Activated CD4-positive, alpha-beta T cell treated with anti-CD3 and anti-CD28 coated beads, Interleukin-2, amount 10 ng/mL, durations not matched to agents 7 days and 5 days (primary cell): ENCODE measurements around the gene CLGN. TPM values are rescaled to one million over a fixed set of nuclear protein-coding genes. Genes with fewer than 3 reads are reported as not detected.
"Not testable (repeated sequence)": the region's sequence is repeated elsewhere in the genome, so short reads cannot be mapped to it uniquely, and the experiment has no call there.

Experiments used
- CTCF ChIA-PET: fragments of 350-600 bp; sonication (Branson Sonifier 250); formaldehyde crosslinking; loops from one replicate; lab custom pipeline; 2021; ENCODE audit warnings: antibody characterized with exemption; lab: Charles Lee
- POLR2A ChIA-PET: fragments of 350-600 bp; sonication (Branson Sonifier 250); formaldehyde crosslinking; loops from one replicate; lab custom pipeline; 2021; ENCODE audit warnings: antibody characterized with exemption; lab: Charles Lee
- DNase-seq: peaks from one replicate; pipeline ENCODE4 v3.0.0-alpha.2; 2020
- H3K27ac Mint-ChIP-seq: one replicate; pipeline ENCODE4 v1.8.0; 2021; ENCODE audit warnings: mild to moderate bottlenecking, moderate library complexity, mixed read lengths
- H3K27me3 Mint-ChIP-seq: one replicate; pipeline ENCODE4 v1.8.0; 2021; ENCODE audit warnings: mixed read lengths
- H3K36me3 Mint-ChIP-seq: one replicate; pipeline ENCODE4 v1.8.0; 2021; ENCODE audit warnings: low read depth, mixed read lengths
- H3K4me1 Mint-ChIP-seq: one replicate; pipeline ENCODE4 v1.8.0; 2021; ENCODE audit warnings: mixed read lengths
- H3K4me3 Mint-ChIP-seq: one replicate; pipeline ENCODE4 v1.8.0; 2021; ENCODE audit warnings: mild to moderate bottlenecking, moderate library complexity, mixed read lengths
- H3K9me3 Mint-ChIP-seq: one replicate; pipeline ENCODE4 v1.8.0; 2021; ENCODE audit warnings: mixed read lengths
- total RNA-seq, 2 experiments: library from RNA; stranded (reverse); gene quantifications; one replicate each; pipeline ENCODE4 v1.2.3, GENCODE V29; 2021

CLGN gene
- total RNA-seq, 2 experiments from 2014 or later, result 0.21 TPM; not detected in 1

GRCh38 chr4:140426610-140427105 lies 790 bp downstream of the CLGN start:
- DNase-seq, result no peak
- POLR2A ChIA-PET, result no interaction called here
- CTCF ChIA-PET, result interaction anchor here (0.8 kb wide), 1 partner anchor 53 kb away, joined by 3 read pairs; the partner anchor contains the start of gene SCOC
- Mint-ChIP-seq H3K4me1 (peaks cover 10% of the 10 kb centered on the region), H3K9me3 (no peaks in the 10 kb centered on the region), H3K27ac (no peak overlapping the region), H3K27me3 (peaks cover 64% of the 10 kb centered on the region), H3K36me3 (no peaks in the 10 kb centered on the region), H3K4me3 (peak overlapping the region; percentile 70)

- Mint-ChIP-seq H3K27me3 (peaks cover 49% of the 10 kb centered on the region), H3K4me3 (no peak overlapping the region), H3K4me1 (peaks cover 10% of the 10 kb centered on the region), H3K9me3 (no peaks in the 10 kb centered on the region), H3K36me3 (no peaks in the 10 kb centered on the region), H3K27ac (no peak overlapping the region)
- ChIA-PET CTCF (no interaction called here), POLR2A (no interaction called here)
- no peak for DNase-seq
These were observed 4.3 kb downstream of the CLGN start for GRCh38 chr4:140423106-140423505.

GRCh38 chr4:140413130-140413969 lies 14.1 kb downstream of the CLGN start:
- peaks cover 11% of the 10 kb centered on the region for H3K27me3 Mint-ChIP-seq
- H3K36me3 Mint-ChIP-seq, DNase-seq, H3K27ac Mint-ChIP-seq, H3K4me1 Mint-ChIP-seq, H3K9me3 Mint-ChIP-seq, CTCF ChIA-PET, POLR2A ChIA-PET, H3K4me3 Mint-ChIP-seq: not testable (repeated sequence)

GRCh38 chr4:140408974-140409373 lies 18.5 kb downstream of the CLGN start:
- DNase-seq, result no peak
- ChIA-PET POLR2A (no interaction called here), CTCF (no interaction called here)
- Mint-ChIP-seq H3K4me1 (no peaks in the 10 kb centered on the region), H3K9me3 (no peaks in the 10 kb centered on the region), H3K36me3 (no peaks in the 10 kb centered on the region), H3K27ac (no peak overlapping the region), H3K27me3 (peaks cover 21% of the 10 kb centered on the region), H3K4me3 (no peak overlapping the region)

- H3K27ac Mint-ChIP-seq, result no peak overlapping the region
- no peaks in the 10 kb centered on the region for H3K4me1 Mint-ChIP-seq
- peaks cover 14% of the 10 kb centered on the region for H3K27me3 Mint-ChIP-seq
- H3K4me3 Mint-ChIP-seq, result no peak overlapping the region
- CTCF ChIA-PET, result no interaction called here
- DNase-seq, result no peak
- H3K36me3 Mint-ChIP-seq, result no peaks in the 10 kb centered on the region
- POLR2A ChIA-PET, result no interaction called here
- no peaks in the 10 kb centered on the region for H3K9me3 Mint-ChIP-seq
These were observed 21.2 kb downstream of the CLGN start for GRCh38 chr4:140406292-140406691.

- no peak overlapping the region for H3K27ac Mint-ChIP-seq
- DNase-seq, result no peak
- no peaks in the 10 kb centered on the region for H3K36me3 Mint-ChIP-seq
- H3K4me1 Mint-ChIP-seq, result no peaks in the 10 kb centered on the region
- ChIA-PET CTCF (no interaction called here), POLR2A (no interaction called here)
- peaks cover 6% of the 10 kb centered on the region for H3K27me3 Mint-ChIP-seq
- H3K4me3 Mint-ChIP-seq, result no peak overlapping the region
- H3K9me3 Mint-ChIP-seq, result no peaks in the 10 kb centered on the region
These were observed 27.3 kb downstream of the CLGN start for GRCh38 chr4:140400111-140400510.

GRCh38 chr4:140395668-140396067 lies 31.8 kb downstream of the CLGN start:
- H3K9me3 Mint-ChIP-seq, result no peaks in the 10 kb centered on the region
- peaks cover 12% of the 10 kb centered on the region for H3K27me3 Mint-ChIP-seq
- POLR2A ChIA-PET, result no interaction called here

GRCh38 chr4:140388015-140388414 lies 39.4 kb downstream of the CLGN start:
- no peak for DNase-seq
- Mint-ChIP-seq H3K27ac (no peak overlapping the region), H3K9me3 (no peaks in the 10 kb centered on the region), H3K4me1 (no peaks in the 10 kb centered on the region), H3K27me3 (peaks cover 2% of the 10 kb centered on the region), H3K4me3 (no peak overlapping the region), H3K36me3 (no peaks in the 10 kb centered on the region)
- CTCF ChIA-PET, result no interaction called here
- POLR2A ChIA-PET, result no interaction called here

More at GRCh38 chr4:140395668-140396067, 31.8 kb downstream of the CLGN start:
- H3K27ac Mint-ChIP-seq, result no peak overlapping the region
- no peak for DNase-seq
- no peaks in the 10 kb centered on the region for H3K36me3 Mint-ChIP-seq
- H3K4me1 Mint-ChIP-seq, result no peaks in the 10 kb centered on the region
- CTCF ChIA-PET, result interaction anchor here (0.7 kb wide), 1 partner anchor 32 kb away, joined by 4 read pairs; the partner anchor contains the start of gene CLGN
- no peak overlapping the region for H3K4me3 Mint-ChIP-seq

- CTCF ChIA-PET, result interaction anchor here (0.7 to 1.3 kb wide), 3 partner anchors 9 to 141 kb away, joined by 3 read pairs; partner anchors contain the start of genes ELMOD2 and SCOC
- Mint-ChIP-seq H3K27ac (no peak overlapping the region), H3K36me3 (peaks cover 5% of the 10 kb centered on the region), H3K27me3 (no peaks in the 10 kb centered on the region), H3K4me3 (no peak overlapping the region), H3K9me3 (no peaks in the 10 kb centered on the region), H3K4me1 (no peaks in the 10 kb centered on the region)
- POLR2A ChIA-PET, result no interaction called here
- DNase-seq, result no peak
These were observed 44.7 kb downstream of the CLGN start for GRCh38 chr4:140382732-140383131.

- Mint-ChIP-seq H3K27ac (no peak overlapping the region), H3K9me3 (no peaks in the 10 kb centered on the region), H3K36me3 (peaks cover 2% of the 10 kb centered on the region), H3K27me3 (no peaks in the 10 kb centered on the region), H3K4me1 (peaks cover 28% of the 10 kb centered on the region), H3K4me3 (no peak overlapping the region)
- no peak for DNase-seq
- ChIA-PET POLR2A (no interaction called here), CTCF (interaction anchor here (1.0 to 1.6 kb wide), 5 partner anchors 9 to 150 kb away, joined by 3 to 10 read pairs (median 3); partner anchors contain the start of gene ELMOD2)
These were observed 53.3 kb downstream of the CLGN start for GRCh38 chr4:140374130-140374477.

- peak; percentile 99 for DNase-seq
- no peak within 1 kb of the TSS for H3K27ac Mint-ChIP-seq
- peaks cover 28% of the 10 kb centered on the region for H3K4me1 Mint-ChIP-seq
- ChIA-PET CTCF (interaction anchor here (0.9 to 2.0 kb wide), 8 partner anchors 10 to 236 kb away, joined by 3 to 10 read pairs (median 4); partner anchors contain the start of gene ELMOD2), POLR2A (no interaction called here)
- no peaks in the 10 kb centered on the region for H3K27me3 Mint-ChIP-seq
- no peaks in the 10 kb centered on the region for H3K36me3 Mint-ChIP-seq
- no peaks in the 10 kb centered on the region for H3K9me3 Mint-ChIP-seq
- H3K4me3 Mint-ChIP-seq, result no peak within 1 kb of the TSS
These were observed 53.9 kb downstream of the CLGN start, which contains the start of gene SCOC for GRCh38 chr4:140373328-140374129. Gene SCOC (plus strand): TSS chr4:140373646. CDS start chr4:140379171, 5,525 bp downstream.

GRCh38 chr4:140372751-140373327 lies 54.6 kb downstream of the CLGN start:
- Mint-ChIP-seq H3K36me3 (no peaks in the 10 kb centered on the region), H3K9me3 (no peaks in the 10 kb centered on the region), H3K27ac (no peak overlapping the region), H3K4me3 (no peak overlapping the region), H3K4me1 (peaks cover 28% of the 10 kb centered on the region), H3K27me3 (no peaks in the 10 kb centered on the region)
- POLR2A ChIA-PET, result no interaction called here
- DNase-seq, result peak; percentile 54
- CTCF ChIA-PET, result interaction anchor here (0.6 to 2.0 kb wide), 9 partner anchors 11 to 445 kb away, joined by 3 to 10 read pairs (median 3); partner anchors contain the start of gene ELMOD2
